Measurements from ENCODE around the gene ADCYAP1R1.
"Not testable (repeated sequence)": the region's sequence is repeated elsewhere in the genome, so short reads cannot be mapped to it uniquely, and the experiment has no call there.

ADCYAP1R1 gene

DNA sequence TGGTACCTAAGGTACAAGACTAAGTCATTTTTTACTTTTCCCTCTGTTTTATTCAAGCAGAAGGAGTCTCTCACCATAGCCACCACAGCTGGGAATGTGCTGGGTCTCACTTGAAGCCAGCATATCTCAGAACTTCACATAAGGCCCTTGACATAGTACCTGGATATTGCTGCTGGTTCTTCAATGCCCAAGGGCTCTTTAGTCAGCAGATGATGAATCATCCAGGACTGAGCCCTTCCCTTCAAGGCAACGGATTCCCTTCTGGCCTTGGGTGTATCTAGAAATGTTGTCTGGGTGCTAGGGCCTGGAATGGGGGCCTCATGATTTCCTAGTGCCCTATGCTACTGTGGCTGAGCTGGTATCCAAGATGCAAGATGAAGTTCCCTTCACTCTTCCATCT, 93.9 kb downstream of the ADCYAP1R1 start:
- DNase-seq = no peak

DNA sequence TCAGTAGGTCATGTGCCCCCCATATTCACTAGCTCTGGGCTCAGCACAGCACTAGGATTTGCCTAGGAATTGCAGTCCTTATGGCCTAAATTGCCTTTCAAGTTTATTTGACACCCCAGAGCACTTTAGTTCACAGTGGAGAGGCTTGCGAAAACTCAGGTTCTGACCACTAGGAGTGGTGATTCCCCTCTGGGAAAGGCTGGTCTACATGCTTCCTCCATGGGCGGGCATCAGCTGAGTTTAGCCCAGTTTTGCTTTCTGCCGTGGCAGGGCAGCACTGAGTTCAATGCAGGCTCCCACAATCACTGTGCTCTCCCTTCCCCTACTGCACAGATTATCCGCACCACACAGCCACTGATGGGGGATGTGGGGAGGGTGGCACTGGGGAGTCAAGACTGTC, 94.4 kb downstream of the ADCYAP1R1 start:
- no peak for DNase-seq

- DNase-seq = no peak
Measured at GRCh38 chr7:31151849-31152248, 99.7 kb downstream of the ADCYAP1R1 start.

- not testable (repeated sequence) for DNase-seq
Measured at GRCh38 chr7:31153318-31153717, 101.2 kb downstream of the ADCYAP1R1 start.

- DNase-seq = no peak
Measured at GRCh38 chr7:31160941-31161340, 108.8 kb downstream of the ADCYAP1R1 start.

Data from CD4-positive, alpha-beta T cell treated with Interleukin-6 for 4 hours (primary cell).